Activated T-cell treated with anti-CD3 and anti-CD28 coated beads, Interleukin-2, amount 50 U/mL, for 1 hour (primary cell): ENCODE results near the gene SDSL.

Experiments used
- DNase-seq: peaks from one replicate; pipeline ENCODE4 v3.0.0-alpha.2; 2020

Gene SDSL

DNA sequence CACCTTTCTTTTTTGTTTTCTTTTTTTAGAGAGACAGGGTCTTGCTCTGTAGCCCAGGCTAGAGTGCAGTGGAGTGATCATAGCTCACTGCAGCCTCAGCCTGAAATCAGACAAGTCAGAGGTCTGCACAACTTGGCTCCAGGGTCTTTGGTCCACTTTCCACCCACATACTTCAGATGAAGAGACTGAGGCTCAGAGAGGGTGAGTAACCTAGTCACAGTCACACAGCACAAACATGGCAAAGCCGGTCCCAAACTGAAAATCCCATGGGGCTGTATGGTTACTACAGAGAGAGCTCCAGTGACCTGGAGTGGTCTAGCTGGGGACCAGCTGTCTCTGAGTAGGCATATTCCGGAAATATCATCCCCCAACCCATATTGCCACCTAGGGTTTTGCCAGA lies 30.3 kb downstream of the SDSL start:
- DNase-seq = no peak

DNA sequence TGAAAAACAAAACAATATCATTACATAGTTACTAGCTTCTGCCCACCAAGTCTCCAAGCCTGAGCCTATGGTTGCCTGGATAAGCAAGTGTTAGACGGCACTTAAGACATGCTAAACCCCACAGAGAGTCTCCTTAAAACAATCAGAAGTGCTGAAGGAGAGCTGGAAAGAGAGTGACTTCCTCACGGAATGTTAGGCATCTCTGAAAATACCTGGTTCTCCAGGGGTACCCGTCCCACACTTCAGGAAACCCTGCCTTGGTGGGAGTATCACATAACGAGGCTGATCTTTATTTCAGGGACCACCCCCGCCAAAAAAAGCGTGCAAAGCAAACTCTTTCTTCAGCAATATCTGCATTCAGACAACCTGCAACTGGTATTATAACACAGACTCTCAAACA lies 31.1 kb downstream of the SDSL start:
- DNase-seq = no peak

DNA sequence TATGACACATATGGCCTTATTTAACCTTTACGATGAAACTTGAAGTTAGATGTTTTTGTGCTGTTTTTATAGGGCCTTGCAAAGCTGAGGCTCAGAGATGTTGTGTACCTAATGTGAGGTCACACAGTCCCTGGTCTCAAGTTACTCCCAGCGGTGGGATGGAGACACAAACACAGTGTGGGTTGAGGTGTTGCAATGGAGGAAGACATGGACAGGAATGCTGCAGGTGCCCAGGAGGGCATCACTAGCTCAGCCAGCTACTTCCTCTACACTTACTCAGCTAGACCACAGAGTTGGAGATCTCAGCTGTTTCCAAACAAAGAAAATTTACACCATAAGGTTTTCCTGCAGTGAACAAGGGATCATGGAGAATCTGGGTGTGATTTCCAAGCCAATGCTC lies 34.0 kb downstream of the SDSL start:
- DNase-seq = no peak

DNA sequence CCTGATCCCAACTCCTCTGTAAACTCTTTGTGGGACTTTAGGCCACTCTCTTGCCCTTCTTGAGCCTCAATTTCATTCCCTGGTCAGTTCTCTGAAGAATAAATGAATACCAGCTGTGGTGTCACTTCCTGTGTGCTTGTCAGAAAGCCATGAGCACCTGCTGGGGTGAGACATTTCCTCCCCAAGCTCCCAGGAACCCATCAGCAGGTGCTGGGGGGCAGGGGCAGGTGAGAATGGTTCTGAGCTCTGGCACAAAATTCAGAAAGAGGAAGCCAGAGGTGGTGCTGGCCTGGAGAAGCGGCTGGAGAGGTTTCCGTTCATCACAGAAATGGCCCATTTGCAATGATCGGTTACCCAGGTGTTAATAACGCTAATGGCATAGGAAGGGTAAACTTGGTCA lies 34.6 kb downstream of the SDSL start:
- DNase-seq = no peak

DNA sequence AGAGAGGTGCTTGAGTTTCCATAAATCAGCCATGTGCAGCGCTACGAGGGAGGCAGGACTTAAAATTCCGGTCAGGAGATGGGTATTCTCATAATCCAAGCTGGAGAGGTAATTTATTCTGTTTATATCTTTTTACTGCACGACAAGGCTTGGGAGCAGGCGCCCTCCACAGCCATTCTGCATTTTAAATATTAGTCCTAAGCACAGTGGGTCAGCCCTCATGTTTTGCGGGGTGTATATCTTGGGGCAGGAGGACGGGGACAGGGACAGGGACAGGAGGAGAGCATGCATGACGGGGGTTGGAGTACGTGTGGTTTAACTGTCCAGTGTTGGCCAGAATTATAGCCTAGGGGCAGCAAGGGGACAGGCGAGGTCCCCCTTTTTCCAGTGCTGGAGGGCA lies 35.0 kb downstream of the SDSL start:
- no peak for DNase-seq

DNA sequence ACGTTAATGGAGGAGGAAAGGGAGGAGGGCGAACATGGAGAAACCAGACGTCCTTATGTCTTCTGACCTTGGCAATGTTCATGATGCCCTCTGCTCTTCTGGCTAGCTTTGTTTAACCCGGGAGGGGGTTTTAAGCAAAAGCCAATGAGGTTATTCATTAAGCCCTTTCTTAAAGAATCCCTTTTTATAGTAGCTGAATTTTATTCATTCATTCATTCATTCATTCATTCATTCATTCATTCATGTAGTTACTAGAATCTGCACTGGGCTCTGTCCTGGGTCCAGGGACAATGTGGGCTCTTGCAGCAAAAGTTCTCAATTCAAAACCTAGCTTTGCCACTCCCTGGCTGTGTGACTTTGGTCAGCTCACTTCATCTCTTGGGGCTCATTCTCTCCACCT lies 35.5 kb downstream of the SDSL start:
- DNase-seq = no peak

DNA sequence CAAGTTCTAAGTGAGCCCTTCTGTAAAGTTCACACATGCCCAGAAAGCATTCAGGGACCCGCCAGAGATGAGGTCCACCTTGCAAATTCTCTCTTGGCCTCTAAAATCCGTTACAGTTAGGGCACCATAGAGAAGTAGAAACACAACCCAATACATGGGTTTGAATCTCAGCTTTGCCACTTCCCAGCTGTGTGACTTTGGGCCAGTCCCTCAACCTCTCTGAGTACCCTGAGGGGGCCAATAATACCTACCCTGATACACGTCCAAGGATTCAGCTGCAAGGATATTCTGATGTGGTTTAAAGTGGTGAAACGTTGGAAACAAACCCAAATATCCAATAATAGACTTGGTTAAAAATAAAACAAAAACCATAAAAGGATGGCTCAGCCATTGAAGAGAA lies 37.8 kb downstream of the SDSL start:
- no peak for DNase-seq

DNA sequence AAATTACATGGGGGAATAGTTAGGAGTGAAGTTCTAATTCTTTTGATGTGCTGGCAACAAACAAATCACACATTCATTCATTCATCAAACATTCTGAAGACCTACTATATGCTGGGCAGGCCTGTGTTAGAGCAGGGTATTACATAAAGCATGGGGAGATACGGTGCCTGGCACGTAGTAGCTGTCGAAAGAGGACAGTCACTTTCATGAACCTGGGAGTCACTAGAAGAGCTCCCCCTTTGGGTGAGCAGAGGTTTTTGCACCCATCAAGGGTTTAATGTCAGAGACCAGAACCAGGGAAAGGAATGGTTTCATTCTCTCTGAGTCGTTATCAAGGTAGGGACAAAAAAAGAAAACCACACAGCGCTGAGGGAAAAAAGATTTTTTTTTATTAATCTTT lies 39.5 kb downstream of the SDSL start:
- no peak for DNase-seq

DNA sequence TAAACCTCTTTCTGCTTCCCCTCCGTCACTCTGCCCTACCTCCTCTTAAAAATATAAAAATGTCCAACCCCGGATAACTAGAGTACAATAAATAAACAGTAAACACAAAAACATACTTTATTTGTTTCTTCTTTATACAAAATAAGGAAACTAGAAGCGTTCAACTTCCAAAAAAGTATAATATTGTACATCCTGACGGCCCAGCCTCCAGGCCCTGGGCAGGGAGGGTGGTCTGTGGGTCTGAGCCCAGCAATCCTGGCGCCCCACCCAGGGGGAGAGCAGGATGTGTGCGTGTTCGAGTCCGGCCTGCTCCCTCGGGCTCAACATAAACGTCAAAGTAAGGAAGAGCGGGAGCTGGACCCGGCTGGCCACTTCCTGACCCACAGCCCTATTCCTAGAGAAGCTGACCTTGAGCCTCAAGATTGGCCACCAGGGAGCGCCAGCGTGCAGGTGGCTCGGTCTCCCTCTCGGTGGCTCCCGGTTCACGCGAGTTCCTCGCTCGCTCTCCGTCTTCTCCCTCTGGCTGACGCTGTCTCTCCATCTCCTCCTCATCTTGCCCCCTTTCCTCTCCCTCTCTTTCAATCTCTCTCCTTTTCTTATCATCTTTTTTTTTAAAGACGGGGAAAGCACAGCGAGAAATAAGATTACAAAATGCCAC lies 40.1 kb downstream of the SDSL start:
- DNase-seq = peak; percentile 68

DNA sequence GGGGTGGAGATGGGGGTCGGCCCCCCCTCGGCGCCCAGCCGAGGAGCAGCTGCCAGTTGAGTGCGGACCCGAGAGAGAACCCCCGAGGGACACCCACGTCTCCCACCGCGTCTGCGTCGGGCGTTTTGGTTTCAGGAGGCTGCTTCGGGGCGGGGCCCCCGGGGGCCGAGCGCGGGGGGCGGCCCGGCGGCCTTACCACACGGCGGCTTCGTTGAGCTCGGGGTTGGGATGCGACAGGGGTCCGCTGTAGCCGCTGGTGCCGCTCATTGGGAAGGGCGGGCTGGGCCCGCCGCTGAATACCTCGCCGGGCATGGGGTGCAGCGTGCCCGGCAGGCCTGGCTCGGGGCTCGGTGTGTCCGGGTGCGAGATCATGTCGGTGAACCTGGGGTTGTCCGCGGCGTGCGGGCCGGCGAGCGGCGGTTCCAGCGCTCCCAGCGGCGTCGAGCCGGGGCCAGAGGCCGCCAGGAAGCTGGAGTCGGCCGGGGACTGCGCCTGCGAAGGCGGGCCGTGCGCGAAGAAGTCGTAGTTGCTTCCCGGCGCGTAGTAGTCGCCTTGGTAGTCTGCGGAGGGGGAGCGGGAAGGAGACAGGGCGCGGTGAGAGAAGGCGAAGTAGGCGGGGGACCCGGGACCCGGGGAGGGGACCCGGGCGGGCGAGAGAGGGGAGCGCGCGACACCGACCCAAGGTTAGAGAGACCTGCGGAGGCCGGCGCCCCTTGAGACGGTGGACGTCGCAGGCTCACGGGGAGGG lies 41.0 kb downstream of the SDSL start:
- no peak for DNase-seq

DNA sequence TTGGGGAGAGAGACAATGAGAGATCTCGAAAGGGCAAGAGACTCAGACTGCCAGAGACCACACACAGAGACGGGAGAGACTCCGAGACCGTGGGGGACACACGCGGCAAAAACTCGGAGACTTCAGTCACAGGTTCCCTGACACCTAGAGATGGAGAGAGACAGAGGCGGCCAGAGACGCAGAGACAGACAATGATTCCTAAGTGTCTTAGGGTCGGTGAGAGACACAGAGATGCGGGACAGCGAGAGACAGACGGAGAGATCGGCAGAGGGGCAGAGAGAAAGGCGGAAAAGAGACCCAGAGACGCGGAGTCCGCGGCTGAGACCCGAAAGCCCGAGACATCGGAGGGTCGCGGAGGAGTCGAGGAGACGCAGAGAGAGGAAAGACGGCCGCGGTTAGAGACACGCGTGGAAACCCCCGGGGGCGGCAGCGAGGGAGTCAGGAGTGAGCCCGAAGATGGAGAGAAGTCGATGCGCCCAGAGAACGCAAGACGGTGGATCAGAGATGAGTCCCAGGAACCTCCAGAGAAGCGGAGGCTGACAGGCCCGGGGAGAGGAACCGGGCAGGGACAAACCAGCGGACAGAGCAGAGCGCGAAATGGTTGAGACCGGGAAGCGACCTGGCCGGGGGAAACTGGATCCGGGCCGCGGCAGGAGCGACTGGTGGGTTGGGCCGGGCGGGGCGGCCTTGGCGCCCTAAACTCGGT lies 41.7 kb downstream of the SDSL start:
- no peak for DNase-seq

DNA sequence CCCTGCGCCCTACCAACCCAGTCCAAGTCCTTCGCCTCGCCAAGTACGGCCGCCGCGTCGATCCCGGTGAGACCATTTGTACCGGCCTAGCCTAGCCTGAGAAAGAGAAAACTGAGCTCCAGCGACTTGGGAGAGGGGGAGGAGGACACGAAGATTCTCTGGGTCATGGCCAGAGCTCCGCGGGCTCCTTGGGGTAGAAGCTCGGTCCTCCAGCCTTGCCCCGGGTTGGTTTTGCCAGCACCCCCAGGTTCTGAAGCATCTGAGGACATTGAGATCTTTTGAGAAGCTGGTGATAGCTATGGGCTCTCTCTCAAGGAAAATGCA lies 42.2 kb downstream of the SDSL start:
- DNase-seq = no peak

DNA sequence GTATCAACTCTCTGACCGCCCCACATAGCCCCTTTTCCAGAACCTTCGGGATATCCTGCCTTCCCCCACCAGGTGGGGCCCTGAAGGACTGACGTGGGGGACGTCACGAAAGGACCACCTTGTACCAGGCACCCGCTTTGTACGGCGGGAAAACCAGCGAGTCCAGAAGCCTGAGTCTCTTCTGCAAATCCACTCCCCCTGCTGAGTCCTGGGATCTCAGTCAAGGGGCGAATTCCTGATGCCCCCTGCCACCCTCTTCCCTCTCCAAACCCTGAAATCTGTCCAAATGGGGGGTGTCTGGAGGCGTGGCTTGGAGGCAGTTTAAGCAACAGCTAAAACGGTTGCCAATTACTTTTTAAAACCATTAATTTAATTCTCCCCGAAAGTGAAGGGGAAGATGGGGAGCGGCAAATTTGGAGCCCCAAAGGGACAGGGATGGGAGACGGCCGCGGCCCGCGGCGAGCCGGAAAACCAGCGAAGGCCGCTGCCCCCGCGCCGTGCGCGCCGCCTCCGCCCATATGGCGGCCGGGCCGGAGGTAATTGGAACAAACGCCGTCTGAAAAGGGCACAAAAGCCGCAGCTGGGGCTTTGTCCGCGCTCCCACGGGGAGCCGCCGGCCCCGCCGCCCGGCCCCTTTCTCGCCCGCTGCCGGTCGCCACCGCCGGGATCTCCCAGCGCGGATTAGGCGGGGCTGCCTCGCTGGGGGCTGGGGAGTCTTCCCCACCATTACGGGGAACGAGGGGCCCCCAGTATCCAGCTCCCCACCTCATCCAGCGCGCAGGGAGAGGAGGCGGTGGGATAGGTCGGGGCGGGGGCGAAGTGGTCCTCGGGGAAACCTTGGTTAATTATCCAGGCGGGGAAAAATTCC lies 42.9 kb downstream of the SDSL start:
- no peak for DNase-seq

DNA sequence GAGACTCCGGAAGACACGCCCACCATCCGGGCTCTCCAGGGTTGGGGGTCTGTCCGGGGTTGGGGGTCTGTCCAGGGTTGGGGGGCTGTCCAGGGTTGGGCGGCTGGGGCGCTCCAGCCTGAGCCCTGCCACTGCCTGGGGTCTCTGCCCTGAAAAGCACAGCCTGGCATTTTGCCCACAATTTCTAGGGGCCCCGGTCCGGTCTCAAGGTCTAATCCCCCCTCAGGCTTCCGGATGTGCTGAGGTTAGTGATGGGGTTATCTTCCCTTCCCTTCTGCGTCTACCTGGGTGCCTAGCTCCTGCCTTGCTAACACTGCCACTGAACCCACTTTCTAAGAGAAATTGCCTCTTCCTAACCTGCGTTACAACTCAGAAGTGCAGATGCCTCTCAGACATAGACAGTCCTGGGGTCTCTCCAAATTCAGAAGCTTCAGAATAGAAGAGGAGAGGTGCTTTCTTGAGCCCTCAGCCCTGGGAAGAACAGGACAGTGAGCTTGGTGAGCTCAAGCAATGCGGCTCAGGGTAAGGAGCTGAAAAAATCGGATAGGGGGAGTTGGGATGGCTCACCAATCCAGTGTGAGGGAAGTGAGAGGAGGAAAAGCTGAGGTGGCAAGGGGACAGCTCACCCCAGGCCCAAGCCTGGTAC lies 43.8 kb downstream of the SDSL start:
- no peak for DNase-seq

DNA sequence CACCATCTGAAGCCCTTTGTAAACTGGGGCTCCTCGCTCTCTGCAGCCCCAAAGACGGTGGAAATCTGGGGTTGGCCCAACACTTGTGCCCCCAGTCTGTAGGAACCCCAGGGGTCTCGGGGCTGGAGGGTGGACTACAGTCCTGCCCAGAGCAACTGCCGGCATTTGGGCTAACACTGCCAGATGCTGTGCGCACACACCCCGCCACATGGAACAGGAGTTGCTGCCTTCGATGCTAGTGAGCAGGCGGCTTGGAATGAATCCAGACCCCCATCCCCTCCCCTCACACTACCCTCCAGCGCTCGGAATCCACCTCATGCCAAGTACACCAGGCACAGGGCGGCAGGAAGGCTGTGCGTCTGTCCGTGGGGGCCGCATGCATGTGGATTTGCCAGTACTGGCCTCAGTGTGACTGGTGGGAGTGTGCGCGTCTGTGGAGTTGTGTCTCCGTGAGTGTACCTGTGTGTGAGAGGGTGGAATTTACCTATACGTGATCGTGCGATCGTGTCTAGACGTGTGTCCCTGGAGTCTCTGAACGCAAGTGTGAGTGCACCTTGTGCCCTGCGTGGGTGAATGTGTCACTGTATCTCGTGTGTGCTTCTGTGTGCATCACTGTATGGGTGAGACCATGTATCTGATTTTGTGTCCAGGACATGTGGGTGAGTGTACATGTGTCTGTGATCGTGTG lies 44.4 kb downstream of the SDSL start:
- DNase-seq = no peak

DNA sequence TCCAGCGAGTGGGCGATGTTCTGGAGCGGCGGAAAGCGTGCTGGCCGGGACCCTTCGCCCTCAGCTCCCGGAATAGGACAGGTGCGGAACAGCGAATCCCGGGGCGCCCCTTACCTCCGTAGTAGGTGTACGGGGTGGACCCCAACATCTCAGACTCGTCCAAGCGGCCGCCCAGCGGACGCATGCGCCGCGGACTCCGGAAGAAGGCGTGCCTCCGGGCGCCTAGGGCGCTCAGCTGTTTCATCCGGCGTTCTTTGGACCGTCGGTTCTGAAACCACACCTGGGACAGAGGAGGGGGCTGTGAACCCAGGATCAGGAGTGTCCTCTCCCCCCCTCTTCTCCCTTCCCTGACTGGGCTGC lies 44.9 kb downstream of the SDSL start:
- no peak for DNase-seq

DNA sequence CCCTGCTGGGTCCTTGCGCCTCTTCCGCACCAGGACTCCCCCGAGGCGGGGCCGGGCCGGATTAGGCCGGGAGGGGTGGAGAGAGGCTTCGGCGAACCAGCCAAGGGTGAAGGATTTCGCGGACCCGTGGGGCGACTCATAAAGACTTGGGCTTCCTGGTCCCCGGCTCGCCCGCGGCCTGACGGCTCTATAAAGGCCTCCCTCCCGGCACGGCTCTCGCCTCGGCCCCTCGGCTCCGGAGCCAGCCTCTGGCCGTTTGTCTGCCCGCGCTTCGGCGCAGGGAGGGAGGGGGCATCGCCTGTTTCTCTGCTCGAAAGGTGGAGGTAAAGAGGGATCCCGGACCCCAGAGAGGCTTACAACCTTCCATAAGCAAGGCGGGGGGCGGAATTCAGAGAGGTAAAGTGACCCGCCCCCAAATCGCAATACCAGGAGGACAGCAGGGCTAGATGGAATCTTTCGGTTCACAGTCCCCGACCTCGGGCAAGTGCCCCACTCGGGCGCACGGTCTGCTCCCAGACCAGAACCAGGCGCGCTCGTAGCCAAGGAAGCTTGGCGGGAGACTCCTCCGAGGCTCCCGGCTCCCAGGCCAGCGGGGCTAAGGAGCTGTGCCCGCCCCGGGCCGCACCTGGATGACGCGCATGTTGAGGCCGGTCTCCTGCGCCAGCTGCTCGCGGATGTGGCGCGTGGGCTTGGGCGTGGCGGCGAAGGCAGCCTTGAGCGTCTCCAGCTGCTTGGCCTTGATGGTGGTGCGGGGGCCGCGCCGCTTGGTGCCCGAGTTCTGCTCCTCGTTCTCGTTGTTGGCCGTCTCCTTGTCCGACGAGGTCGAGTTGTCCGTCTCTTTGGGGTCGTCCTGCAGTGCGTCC lies 45.6 kb downstream of the SDSL start:
- DNase-seq = no peak

DNA sequence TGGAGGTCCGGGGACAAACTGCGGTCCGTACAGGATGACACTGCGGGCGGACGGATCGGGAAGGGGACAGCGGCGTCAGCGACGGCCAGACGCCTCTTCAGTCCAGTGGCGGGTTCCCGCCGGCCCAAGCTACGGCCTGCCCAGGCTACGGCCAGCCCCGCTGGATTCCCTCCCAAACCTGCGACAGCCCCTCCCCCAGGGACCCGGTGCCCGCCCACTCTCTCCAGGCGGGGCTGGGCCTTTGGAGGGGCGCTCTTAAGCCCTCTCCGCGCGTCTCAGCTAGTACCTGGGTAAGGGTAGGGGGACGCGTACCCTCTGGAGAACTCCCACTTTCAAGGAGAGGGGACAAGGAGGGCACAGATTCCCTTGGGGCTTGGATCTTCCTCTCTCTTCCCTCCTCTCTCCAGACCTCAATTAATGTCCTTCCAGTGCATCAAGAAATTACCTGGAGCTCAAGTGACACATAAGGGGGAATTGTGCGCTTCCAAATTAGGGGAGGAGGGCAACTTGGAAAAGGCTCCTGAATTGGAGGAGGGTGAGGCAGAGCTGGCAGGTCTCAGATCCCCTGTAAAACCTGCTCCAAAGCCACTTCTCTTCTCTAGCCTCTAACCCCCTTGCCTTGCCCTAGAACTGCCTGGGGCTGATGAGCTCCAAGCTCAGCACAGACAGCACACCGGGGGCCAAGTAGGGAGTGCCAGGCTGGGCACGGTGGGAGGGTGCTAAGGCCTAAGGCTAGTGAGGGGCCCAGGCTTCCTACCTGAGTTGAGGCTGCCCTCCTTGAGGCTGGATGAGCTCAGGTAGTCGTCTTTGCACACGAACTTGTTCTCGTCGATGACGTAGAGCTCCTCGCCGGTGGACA lies 46.4 kb downstream of the SDSL start:
- DNase-seq = no peak

DNA sequence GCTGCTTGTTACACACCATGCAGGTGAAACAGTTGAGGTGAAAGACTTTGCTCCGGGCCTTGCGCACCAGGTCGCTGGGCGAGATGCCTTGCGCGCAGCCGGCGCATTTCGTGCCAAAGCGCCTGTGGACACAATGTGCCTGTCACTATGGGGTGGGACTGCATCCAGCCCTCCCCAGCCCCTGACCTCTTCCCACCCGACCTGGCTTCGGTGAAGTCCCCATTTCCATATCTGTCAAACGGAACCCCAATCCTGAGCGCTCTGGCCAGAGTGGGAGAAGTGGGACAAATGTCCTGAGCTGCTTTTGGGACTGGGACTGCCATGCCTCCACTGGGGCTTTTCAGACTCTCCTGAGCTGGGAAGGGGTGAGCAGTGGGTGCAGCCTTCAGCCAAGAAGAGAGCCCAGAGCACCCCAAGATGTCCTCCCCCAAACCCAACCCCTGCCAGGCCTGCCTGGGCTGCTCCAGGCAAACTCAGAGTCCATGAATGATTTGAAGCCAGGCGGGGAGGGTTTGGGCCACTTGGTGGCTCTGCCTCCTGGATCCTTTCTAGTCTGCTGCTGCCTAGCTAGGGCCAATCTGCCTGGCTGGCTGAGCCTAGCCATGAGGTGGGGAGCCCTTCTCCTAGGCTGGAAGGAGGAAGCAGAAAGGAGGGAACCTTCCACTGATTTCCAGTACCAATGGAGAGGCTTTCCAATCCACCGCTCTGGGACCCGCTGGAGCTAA lies 47.2 kb downstream of the SDSL start:
- no peak for DNase-seq
